Left ventricle myocardium inferior (tissue), 1 donor: ENCODE measurements around the gene VLDLR. TPM values are rescaled to one million over a fixed set of nuclear protein-coding genes. Genes with fewer than 3 reads are reported as not detected.

Source experiments
- DNase-seq: peaks from one replicate; pipeline ENCODE4 v3.0.0-alpha.2; 2020
- H3K27ac ChIP-seq: fragments of 200-600 bp; replicated peaks from 2 replicates; pipeline ENCODE4 v1.8.0; 2021
- H3K27me3 ChIP-seq: fragments of 200-600 bp; 2 replicates; pipeline ENCODE4 v1.8.0; 2021; ENCODE audit warnings: low read depth
- H3K36me3 ChIP-seq: fragments of 200-600 bp; 2 replicates; pipeline ENCODE4 v1.8.0; 2021
- H3K4me1 ChIP-seq: fragments of 200-600 bp; 2 replicates; pipeline ENCODE4 v1.8.0; 2021
- H3K4me3 ChIP-seq: fragments of 200-600 bp; 2 replicates; pipeline ENCODE4 v1.8.0; 2021; ENCODE audit warnings: mild to moderate bottlenecking, moderate library complexity
- H3K9me3 ChIP-seq: fragments of 200-600 bp; replicated peaks from 2 replicates; pipeline ENCODE4 v1.8.0; 2021
- intact Hi-C: fragments of 100-400 bp; cut with micrococcal nuclease; formaldehyde crosslinking; loops from one replicate; pipeline ENCODE4 v1.11.0; 2022
- total RNA-seq: library from RNA; stranded (reverse); fragmentation: NEBNext Ultra II Directional; extraction: Animal tissue kit (Norgen Biotek cat#: 25700); gene quantifications from one replicate; pipeline ENCODE4 v1.2.1, GENCODE V29; 2021
- TF ChIP-seq, protein P1 (sequence below): fragments of 200-600 bp; IDR thresholded peaks from 2 replicates; pipeline ENCODE4 v1.8.0; 2021; ENCODE audit warnings: antibody characterized with exemption, mild to moderate bottlenecking, borderline replicate concordance
- donor health status: DM: no; HTN: yes; CAD: no; lungs with severe emphysema.

VLDLR gene
- total RNA-seq, 1 donor from 2014 or later: 144 TPM

DNA sequence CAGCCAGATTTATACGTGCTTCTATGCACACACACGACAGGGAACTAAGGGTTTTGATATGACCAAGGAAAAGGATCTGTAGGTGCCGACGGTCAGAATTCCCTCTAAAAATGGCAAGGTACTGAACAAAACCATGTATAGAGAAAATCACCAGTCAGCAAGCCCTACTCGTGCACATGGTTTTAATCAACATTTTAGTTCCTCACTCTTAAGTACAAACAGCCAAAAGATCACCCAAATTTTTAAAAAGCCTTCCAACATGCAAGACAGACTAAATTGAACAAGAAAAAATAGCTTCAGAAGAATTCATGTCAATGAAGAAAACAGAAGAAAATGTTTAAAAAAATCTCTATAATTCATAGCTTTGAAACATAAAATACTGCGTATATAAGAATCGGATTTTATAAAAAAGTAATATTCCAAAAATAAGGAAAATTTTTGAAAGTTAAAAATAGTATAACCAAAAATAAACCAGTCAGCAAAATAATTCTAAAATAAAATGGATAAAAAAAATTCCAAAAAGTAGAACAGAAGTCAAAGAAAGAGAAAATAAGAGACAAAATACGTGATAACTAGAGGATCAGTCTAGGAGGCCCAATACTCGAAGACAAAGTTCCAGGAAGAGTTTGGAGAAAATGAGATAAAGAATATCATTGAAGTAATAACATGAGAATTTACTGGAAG is 52.7 kb downstream of the VLDLR start:
- no peaks in the 10 kb centered on the region for H3K27me3 ChIP-seq
- TF ChIP-seq, protein P1, sequence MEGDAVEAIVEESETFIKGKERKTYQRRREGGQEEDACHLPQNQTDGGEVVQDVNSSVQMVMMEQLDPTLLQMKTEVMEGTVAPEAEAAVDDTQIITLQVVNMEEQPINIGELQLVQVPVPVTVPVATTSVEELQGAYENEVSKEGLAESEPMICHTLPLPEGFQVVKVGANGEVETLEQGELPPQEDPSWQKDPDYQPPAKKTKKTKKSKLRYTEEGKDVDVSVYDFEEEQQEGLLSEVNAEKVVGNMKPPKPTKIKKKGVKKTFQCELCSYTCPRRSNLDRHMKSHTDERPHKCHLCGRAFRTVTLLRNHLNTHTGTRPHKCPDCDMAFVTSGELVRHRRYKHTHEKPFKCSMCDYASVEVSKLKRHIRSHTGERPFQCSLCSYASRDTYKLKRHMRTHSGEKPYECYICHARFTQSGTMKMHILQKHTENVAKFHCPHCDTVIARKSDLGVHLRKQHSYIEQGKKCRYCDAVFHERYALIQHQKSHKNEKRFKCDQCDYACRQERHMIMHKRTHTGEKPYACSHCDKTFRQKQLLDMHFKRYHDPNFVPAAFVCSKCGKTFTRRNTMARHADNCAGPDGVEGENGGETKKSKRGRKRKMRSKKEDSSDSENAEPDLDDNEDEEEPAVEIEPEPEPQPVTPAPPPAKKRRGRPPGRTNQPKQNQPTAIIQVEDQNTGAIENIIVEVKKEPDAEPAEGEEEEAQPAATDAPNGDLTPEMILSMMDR: no peak
- no peaks in the 10 kb centered on the region for H3K9me3 ChIP-seq
- peaks cover 25% of the 10 kb centered on the region for H3K4me1 ChIP-seq
- intact Hi-C loops: no loop called here
- no peak for DNase-seq
- no peaks in the 10 kb centered on the region for H3K36me3 ChIP-seq
- H3K4me3 ChIP-seq: no peak overlapping the region
- no peak overlapping the region for H3K27ac ChIP-seq

DNA sequence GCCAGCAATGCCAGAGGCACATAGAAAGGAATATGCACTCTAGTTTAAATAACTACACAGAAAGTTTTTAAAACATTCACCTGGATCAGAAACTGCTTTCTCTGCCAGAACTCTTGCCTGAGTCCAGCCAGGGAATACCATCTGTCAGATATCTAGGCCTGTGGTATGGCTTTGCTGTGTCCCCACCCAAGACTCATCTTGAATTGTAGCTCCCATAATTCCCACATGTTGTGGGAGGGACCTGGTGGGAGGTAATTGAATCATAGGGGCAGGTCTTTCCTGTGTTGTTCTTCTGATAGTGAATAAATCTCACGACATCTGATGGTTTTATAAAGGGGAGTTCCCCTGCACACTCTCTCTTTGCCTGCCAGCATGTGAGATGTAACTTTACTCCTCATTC is 54.2 kb downstream of the VLDLR start:
- Histone ChIP-seq H3K4me3 (no peak overlapping the region), H3K9me3 (no peaks in the 10 kb centered on the region), H3K36me3 (no peaks in the 10 kb centered on the region), H3K4me1 (peaks cover 23% of the 10 kb centered on the region), H3K27ac (no peak overlapping the region), H3K27me3 (no peaks in the 10 kb centered on the region)
- intact Hi-C loops: no loop called here
- DNase-seq: no peak
- TF ChIP-seq, protein P1: no peak

DNA sequence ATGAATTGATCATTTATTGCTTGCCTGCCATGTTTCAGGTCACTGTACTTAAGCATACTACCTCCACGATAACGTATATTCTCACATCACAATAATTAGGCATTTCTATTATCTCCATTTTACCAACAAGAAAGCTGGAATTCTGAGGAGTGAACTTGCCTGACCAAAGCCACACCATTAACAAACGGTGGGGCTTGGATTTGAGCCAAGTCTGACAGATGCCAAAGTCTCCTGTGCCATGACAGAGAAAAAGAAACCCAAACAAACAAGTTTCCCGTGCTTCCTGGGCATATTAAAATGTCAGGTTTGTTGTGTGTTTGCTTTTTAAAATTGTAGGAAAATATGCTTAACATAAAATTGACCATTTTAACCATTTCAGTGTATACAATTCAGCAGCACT is 54.9 kb downstream of the VLDLR start:
- Histone ChIP-seq H3K36me3 (no peaks in the 10 kb centered on the region), H3K27ac (no peak overlapping the region), H3K9me3 (no peaks in the 10 kb centered on the region), H3K4me3 (no peak overlapping the region), H3K27me3 (no peaks in the 10 kb centered on the region), H3K4me1 (peaks cover 23% of the 10 kb centered on the region)
- TF ChIP-seq, protein P1: no peak
- no peak for DNase-seq
- intact Hi-C loops: no loop called here

DNA sequence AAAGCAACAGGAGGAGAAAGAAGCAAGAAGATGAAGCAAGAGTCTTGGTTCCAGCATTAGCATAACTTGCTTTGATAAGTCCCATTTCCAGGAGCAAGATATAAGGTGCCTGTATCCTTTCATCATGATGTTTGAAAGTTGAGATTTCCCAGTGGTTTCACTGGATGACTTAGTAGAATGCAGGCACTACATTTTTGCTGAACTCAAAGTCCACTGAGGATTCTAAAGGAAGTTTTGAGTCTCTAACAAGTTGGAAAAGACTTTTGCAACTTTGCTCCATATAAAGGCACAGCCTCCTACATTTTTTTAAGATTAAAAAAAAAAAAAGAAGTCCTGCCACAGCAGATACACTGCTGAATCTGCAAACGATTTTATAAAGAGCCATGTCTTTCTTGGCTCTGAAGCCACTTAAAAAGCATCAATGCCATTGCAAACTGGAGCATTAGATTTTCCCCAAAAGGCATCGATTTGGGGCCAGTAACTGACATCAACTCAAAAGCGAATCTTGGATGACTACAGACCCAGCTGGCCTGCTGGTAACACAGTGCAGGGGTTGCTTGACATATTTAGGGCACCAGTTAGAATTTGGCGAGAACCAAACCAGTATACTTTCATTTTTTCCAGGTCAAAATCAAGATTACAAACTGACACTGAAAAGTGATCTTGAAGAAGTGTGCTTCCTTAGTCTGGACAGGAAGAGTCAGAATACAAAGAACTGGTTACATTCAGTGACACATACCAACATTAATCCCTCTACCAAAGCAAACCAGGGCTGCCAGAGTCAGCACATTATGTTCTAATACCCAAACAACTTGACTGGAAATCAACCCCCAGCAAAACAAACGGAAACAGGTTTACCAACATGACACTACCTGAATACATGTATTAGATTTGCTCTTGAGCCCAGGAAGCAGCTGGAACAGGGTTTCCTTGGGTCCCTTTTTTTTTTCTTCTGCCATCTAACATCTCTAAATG is 56.6 kb downstream of the VLDLR start:
- no peaks in the 10 kb centered on the region for H3K27me3 ChIP-seq
- intact Hi-C loops: no loop called here
- H3K27ac ChIP-seq: peak overlapping the region; percentile 52

DNA sequence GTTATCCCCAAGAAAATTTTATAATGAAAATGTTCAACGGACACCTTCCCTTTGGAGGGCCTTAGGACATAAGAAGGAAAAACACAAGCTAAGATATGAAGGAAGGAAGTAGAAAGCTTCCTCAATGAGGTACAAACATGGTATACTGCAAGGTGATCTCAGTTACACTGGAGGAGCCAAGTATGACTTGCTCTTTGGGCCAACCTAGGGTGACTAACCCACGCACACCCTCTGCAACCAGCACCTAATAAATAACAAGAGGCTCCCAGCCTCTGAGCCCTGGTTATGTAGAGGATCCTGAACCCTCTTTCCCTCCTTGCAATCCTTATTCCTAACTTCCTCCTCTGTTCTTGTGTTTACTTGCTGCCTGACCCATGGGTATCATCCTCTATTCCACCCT is 57.4 kb downstream of the VLDLR start:
- no peak overlapping the region for H3K4me3 ChIP-seq
- peak overlapping the region; percentile 52 for H3K27ac ChIP-seq
- TF ChIP-seq, protein P1: no peak
- H3K36me3 ChIP-seq: no peaks in the 10 kb centered on the region
- H3K27me3 ChIP-seq: no peaks in the 10 kb centered on the region
- peaks cover 18% of the 10 kb centered on the region for H3K4me1 ChIP-seq
- intact Hi-C loops: no loop called here
- no peak for DNase-seq
- H3K9me3 ChIP-seq: no peaks in the 10 kb centered on the region

More for the DNA sequence above, 56.6 kb downstream of the VLDLR start:
- Histone ChIP-seq H3K4me3 (no peak overlapping the region), H3K9me3 (no peaks in the 10 kb centered on the region), H3K4me1 (peaks cover 23% of the 10 kb centered on the region), H3K36me3 (no peaks in the 10 kb centered on the region)
- DNase-seq: no peak
- TF ChIP-seq, protein P1: no peak
